Measurements from ENCODE around the gene TAOK1. TPM values are rescaled to one million over a fixed set of nuclear protein-coding genes. Genes with fewer than 3 reads are reported as not detected.

TAOK1 gene
- total and polyA plus RNA-seq, 10 of the 15 experiments (the other 5 are each of a cell fraction or from before 2014, with no cell fraction given), result 2.0 to 27.1 (median 11.8) TPM

- TF ChIP-seq POU2F2 (IDR thresholded peaks at IDR 0.05; ENCODE audit: borderline replicate concordance, low read depth, low read length) (no peak), ZNF274 (IDR thresholded peaks at IDR 0.05; ENCODE audit: insufficient read depth, insufficient read length) (no peak)
Measured at GRCh38 chr17:29357821-29358232, 32.3 kb upstream of the TAOK1 start (continued).

DNA sequence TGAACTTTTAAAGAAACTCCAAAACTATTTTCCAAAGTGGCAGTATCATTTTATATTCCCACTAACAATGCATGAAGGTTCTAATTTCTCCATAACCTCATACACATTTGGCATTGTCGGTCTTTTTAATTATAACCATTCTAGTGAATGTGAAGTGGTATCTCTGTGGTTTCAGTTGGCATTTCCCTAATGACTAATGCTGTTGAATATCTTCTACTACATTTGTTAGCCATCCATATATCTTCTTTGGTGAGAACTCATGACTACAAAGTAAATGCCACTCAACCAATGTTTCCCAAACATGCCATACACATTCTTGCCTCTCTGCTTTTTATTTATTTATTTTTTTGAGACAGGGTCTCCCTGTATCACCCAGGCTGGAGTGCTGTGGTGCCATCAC lies 31.7 kb upstream of the TAOK1 start:
- Histone ChIP-seq H3K27ac (ENCODE audit: control insufficient read depth, insufficient read depth) (no peak overlapping the region), H3K4me3 (no peak overlapping the region), H4K20me1 (ENCODE audit: control insufficient read depth, insufficient read depth) (no peaks in the 10 kb centered on the region), H3K9me3 (replicated peaks; ENCODE audit: control insufficient read depth, insufficient read depth, low read length) (no peaks in the 10 kb centered on the region), H2AFZ (ENCODE audit: control insufficient read depth, low read depth, low read length) (no peak overlapping the region), H3K27me3 (replicated peaks in 1 of 2; ENCODE audit: control insufficient read depth in 2 of 2, insufficient read depth in 2 of 2, low read length in 1 of 2) (no peaks in the 10 kb centered on the region), H3K79me2 (ENCODE audit: control insufficient read depth, insufficient read depth, low read length) (no peaks in the 10 kb centered on the region), H3K36me3 (ENCODE audit: control insufficient read depth in 2 of 2, insufficient read depth in 2 of 2, low read length in 1 of 2) (no peaks in the 10 kb centered on the region), H3K4me2 (ENCODE audit: control insufficient read depth, insufficient read depth) (no peak overlapping the region), H3K9ac (ENCODE audit: control insufficient read depth, insufficient read depth, low read length) (no peak overlapping the region), H3K4me1 (ENCODE audit: control insufficient read depth, insufficient read depth, low read length) (peaks cover 7% of the 10 kb centered on the region; the same call in 1 of the 2 replicates)
- intact Hi-C loops (cut with micrococcal nuclease; ENCODE audit: unreplicated experiment) (no loop called here), in situ Hi-C loops (cut with MboI) (no loop called here)
- BruUV-seq (replicated peaks), result no TSS peak
- ChIA-PET SMC1A (ENCODE audit: uncharacterized antibody, unreplicated experiment) (interaction anchor here (1.8 kb wide), 1 partner anchor 11 kb away, joined by 5 read pairs; no protein-coding TSS in a partner anchor), RAD21 (ENCODE audit: unreplicated experiment) (no interaction called here), POLR2A (no interaction called here), CTCF (interaction anchor here (1.1 to 5.7 kb wide), 3 partner anchors 9 to 139 kb away, joined by 4 to 33 read pairs (median 6); no protein-coding TSS in a partner anchor)
- TF ChIP-seq E2F4 (IDR thresholded peaks at IDR 0.05; ENCODE audit: low read depth, low read length), result no peak
- TF ChIP-seq MYC (IDR thresholded peaks at IDR 0.05; ENCODE audit: insufficient read depth, insufficient read length, insufficient replicate concordance, low read length, severe bottlenecking), result no peak
- no peak for TF ChIP-seq E4F1 (IDR thresholded peaks at IDR 0.05; ENCODE audit: borderline replicate concordance, partially characterized antibody)
- no peak for TF ChIP-seq ZNF622 (IDR thresholded peaks at IDR 0.05)
- no peak for TF ChIP-seq NFIC (IDR thresholded peaks at IDR 0.05; ENCODE audit: low read depth, low read length)
- no peak for TF ChIP-seq PBX3 (IDR thresholded peaks at IDR 0.05; ENCODE audit: insufficient replicate concordance, low read depth, low read length)
- no peak for TF ChIP-seq BCLAF1 (IDR thresholded peaks at IDR 0.05)
- no peak for TF ChIP-seq KDM1A (IDR thresholded peaks at IDR 0.05; ENCODE audit: borderline replicate concordance)
- no peak for TF ChIP-seq HDAC6 (IDR thresholded peaks at IDR 0.05; ENCODE audit: unreplicated experiment)
- no peak for TF ChIP-seq ETV6 (conservative IDR thresholded peaks at IDR 0.05 in 1 of 2, IDR thresholded peaks at IDR 0.05 in 1 of 2; ENCODE audit: borderline replicate concordance in 1 of 2, low read depth in 1 of 2)
- no peak for TF ChIP-seq ZZZ3 (IDR thresholded peaks at IDR 0.05; ENCODE audit: control insufficient read depth, insufficient read length, low read depth)
- TF ChIP-seq CREM (IDR thresholded peaks at IDR 0.05; ENCODE audit: low read depth), result no peak
- FAIRE-seq (no peak), ATAC-seq (peak; percentile 41), DNase-seq (ENCODE audit: low read depth, low spot score) (no peak)
- 0% methylated on average over 1 of the region's 1 CpG for WGBS (ENCODE audit: insufficient coverage, insufficient replicate concordance, low lambda C conversion rate, missing lambda C conversion rate)

All from GM12878 (cell line).